KG1 (cell line): ENCODE data around the gene IPO11.
"Not testable (repeated sequence)": the region's sequence is repeated elsewhere in the genome, so short reads cannot be mapped to it uniquely, and the experiment has no call there.

Experiments
- DNase-seq: peaks from one replicate; lab custom pipeline; 2025; lab: John Stamatoyannopoulos, UW

The IPO11 gene

DNA sequence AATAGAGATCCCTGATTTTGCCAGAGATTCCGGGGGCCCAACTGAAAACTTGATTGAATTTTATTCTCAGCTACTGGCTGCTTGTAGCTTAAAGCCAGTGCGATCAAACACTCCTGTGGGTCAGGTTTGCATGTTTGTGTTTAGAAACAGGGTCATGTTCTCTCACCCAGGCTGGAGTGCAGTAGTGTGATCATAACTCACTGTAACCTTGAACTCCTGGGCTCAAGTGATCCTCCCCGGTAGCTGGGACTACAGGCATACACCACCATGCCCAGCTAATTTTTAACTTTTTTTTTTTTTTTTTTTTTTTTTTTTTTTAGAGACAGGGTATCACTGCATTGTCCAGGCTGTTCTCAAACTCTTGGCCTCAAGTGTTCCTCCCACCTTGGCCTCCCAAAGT lies 232.7 kb downstream of the IPO11 start:
- DNase-seq: no peak

DNA sequence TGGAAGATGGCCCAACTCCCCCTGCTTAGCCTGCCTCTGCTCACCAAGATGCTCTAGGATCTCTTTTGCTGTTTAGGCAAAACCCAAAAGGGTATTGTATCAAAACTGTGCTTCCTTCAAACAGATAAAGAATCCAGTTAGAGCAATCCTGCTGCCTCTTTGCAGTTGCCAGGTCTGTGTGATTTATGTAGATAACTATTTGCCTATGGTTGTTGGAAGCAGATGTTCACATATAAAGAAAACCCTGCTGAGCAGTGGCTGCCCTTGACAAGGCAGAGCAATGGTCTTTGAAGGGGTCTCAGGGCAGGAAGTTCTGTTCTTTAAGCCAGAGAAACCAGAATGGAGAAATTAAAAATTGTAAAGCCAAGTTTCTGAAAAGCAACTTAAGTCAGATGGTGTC lies 234.7 kb downstream of the IPO11 start:
- no peak for DNase-seq

GRCh38 chr5:62649025-62649424 lies 236.5 kb downstream of the IPO11 start:
- no peak for DNase-seq

- DNase-seq: no peak
These were observed 237.0 kb downstream of the IPO11 start for GRCh38 chr5:62649476-62650113.

GRCh38 chr5:62650197-62650596 lies 237.6 kb downstream of the IPO11 start:
- no peak for DNase-seq

DNA sequence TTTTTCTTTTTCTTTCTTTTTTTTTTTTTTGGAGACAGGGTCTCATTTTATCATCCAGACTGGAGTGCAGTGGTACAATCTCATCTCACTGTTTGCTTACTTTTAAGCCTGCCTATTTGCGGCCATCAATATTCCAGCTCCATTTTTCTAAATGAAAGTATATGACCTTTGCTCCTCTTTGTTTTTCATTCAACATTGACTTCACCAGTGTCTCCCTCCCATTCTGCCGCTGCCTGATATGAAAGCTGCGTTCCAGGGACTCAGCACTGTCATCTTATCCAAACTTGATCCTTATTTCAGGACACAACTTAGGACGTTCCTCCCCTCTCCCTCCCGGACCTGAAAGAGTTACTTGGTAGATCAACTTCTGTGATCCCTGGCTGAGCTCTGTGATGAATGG lies 239.7 kb downstream of the IPO11 start:
- no peak for DNase-seq

- DNase-seq: no peak
These were observed 240.7 kb downstream of the IPO11 start for GRCh38 chr5:62653001-62653863.

- DNase-seq: no peak
These were observed 241.5 kb downstream of the IPO11 start for GRCh38 chr5:62653864-62654575.

DNA sequence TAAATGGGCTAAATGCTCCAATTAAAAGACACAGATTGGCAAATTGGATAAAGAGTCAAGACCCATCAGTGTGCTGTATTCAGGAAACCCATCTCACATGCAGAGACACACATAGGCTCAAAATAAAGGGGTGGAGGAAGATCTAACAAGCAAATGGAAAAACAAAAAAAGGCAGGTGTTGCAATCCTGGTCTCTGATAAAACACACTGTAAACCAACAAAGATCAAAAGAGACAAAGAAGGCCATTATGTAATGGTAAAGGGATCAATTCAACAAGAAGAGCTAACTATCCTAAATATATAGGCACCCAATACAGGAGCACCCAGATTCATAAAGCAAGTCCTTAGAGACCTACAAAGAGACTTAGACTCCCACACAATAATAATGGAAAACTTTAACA lies 245.2 kb downstream of the IPO11 start:
- not testable (repeated sequence) for DNase-seq

- no peak for DNase-seq
These were observed 248.6 kb downstream of the IPO11 start for GRCh38 chr5:62661126-62661525.

DNA sequence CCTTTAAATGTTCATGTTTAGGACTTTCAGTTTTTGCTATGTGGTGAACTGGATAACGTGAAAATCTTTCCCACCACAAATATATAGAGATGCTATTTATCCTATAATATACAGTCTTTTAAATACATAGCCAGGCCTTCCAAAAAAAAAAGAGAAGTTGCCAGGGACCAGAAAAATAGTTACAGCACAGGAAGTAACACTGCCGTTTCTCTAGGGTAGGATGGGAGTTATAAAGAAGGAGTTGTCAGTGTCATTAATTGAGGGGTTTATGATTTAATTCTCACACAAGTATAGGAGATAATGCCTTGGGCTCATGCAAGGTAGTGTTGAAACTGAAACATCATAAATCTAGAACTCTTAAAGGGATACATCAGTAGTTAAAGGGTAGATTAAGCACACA lies 250.0 kb downstream of the IPO11 start:
- no peak for DNase-seq

GRCh38 chr5:62671479-62671878 lies 258.9 kb downstream of the IPO11 start:
- DNase-seq: no peak

DNA sequence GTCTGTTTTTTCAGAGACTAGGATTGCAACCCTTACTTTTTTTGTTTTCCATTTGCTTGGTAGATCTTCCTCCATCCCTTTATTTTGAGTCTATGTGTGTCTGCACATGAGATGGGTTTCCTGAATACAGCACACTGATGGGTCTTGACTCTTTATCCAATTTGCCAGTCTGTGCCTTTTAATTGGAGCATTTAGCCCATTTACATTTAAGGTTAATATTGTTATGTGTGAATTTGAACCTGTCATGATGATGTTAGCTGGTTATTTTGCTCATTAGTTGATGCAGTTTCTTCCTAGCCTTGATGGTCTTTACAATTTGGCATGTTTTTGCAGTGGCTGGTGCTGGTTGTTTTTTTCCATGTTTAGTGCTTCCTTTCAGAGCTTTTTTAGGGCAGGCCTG lies 264.0 kb downstream of the IPO11 start:
- not testable (repeated sequence) for DNase-seq
